ENCODE results near the gene DUSP8.

Gene DUSP8

GRCh38 chr11:1557051-1557884 lies 14.8 kb downstream of the DUSP8 start:
- POLR2A ChIA-PET (ENCODE audit: low non-redundant PET): interaction anchor here (0.7 kb wide), 1 partner anchor 319 kb away, joined by 5 read pairs; no protein-coding TSS in a partner anchor
- no peak for TF ChIP-seq CTCF (conservative IDR thresholded peaks at IDR 0.05; ENCODE audit: low read depth)
- CTCF ChIA-PET: interaction anchor here (4.4 kb wide), 1 partner anchor 11 kb away, joined by 21 read pairs; no protein-coding TSS in a partner anchor
- no peak for DNase-seq (ENCODE audit: low spot score)
- H3K27ac ChIP-seq: peak overlapping the region; percentile 99

- ChIA-PET POLR2A (ENCODE audit: low non-redundant PET) (interaction anchor here (0.7 kb wide), 1 partner anchor 320 kb away, joined by 5 read pairs; no protein-coding TSS in a partner anchor), CTCF (interaction anchor here (1.1 kb wide), 1 partner anchor 18 kb away, joined by 6 read pairs; no protein-coding TSS in a partner anchor)
- H3K27ac ChIP-seq: no peak overlapping the region
- no peak for TF ChIP-seq CTCF (conservative IDR thresholded peaks at IDR 0.05; ENCODE audit: low read depth)
- DNase-seq (ENCODE audit: low spot score): no peak
These were observed 15.7 kb downstream of the DUSP8 start for GRCh38 chr11:1556278-1556902.

GRCh38 chr11:1555713-1556153 lies 16.3 kb downstream of the DUSP8 start:
- POLR2A ChIA-PET (ENCODE audit: low non-redundant PET): no interaction called here

GRCh38 chr11:1554981-1555712 lies 16.9 kb downstream of the DUSP8 start:
- ChIA-PET CTCF (interaction anchor here (0.6 to 1.1 kb wide), 3 partner anchors 19 to 121 kb away, joined by 3 to 6 read pairs (median 5); no protein-coding TSS in a partner anchor), POLR2A (ENCODE audit: low non-redundant PET) (no interaction called here)
- DNase-seq (ENCODE audit: low spot score): no peak
- H3K27ac ChIP-seq: no peak overlapping the region; the same call in 1 of the 2 replicates
- TF ChIP-seq CTCF (conservative IDR thresholded peaks at IDR 0.05; ENCODE audit: low read depth): no peak

More at GRCh38 chr11:1555713-1556153, 16.3 kb downstream of the DUSP8 start:
- H3K27ac ChIP-seq: no peak overlapping the region
- CTCF ChIA-PET: interaction anchor here (0.6 to 1.1 kb wide), 3 partner anchors 19 to 120 kb away, joined by 3 to 6 read pairs (median 5); no protein-coding TSS in a partner anchor
- no peak for TF ChIP-seq CTCF (conservative IDR thresholded peaks at IDR 0.05; ENCODE audit: low read depth)
- DNase-seq (ENCODE audit: low spot score): no peak

- no peak for TF ChIP-seq CTCF (conservative IDR thresholded peaks at IDR 0.05; ENCODE audit: low read depth)
- peak overlapping the region; percentile 32; the same call in 1 of the 2 replicates for H3K27ac ChIP-seq
- DNase-seq (ENCODE audit: low spot score): no peak
- ChIA-PET CTCF (interaction anchor here (0.6 to 2.4 kb wide), 11 partner anchors 11 to 452 kb away, joined by 3 to 15 read pairs (median 3); no protein-coding TSS in a partner anchor), POLR2A (ENCODE audit: low non-redundant PET) (no interaction called here)
These were observed 18.1 kb downstream of the DUSP8 start for GRCh38 chr11:1553808-1554594.
